IMR-90 (cell line): ENCODE measurements around the gene LAMC2.

Source experiments
- CTCF ChIP-seq: conservative IDR thresholded peaks from 2 replicates; pipeline ENCODE4 v1.5.1; 2012; ENCODE audit warnings: mild to moderate bottlenecking, low read depth, low read length, improper control_type of control experiment
- FOS ChIP-seq: fragments of 150-350 bp; IDR thresholded peaks from 2 replicates; pipeline ENCODE4 v1.6.1; 2016; ENCODE audit warnings: low read depth, low read length
- MAZ ChIP-seq: IDR thresholded peaks from 2 replicates; pipeline ENCODE4 v1.6.1; 2012; ENCODE audit warnings: low read depth, mild to moderate bottlenecking, low read length, improper control_type of control experiment, moderate library complexity, borderline replicate concordance
- MXI1 ChIP-seq: IDR thresholded peaks from 2 replicates; pipeline ENCODE4 v1.6.1; 2012; ENCODE audit warnings: low read depth, mild to moderate bottlenecking, low read length, moderate library complexity, borderline replicate concordance
- POLR2A ChIP-seq: IDR thresholded peaks from 2 replicates; pipeline ENCODE4 v1.6.1; 2012; ENCODE audit warnings: mild to moderate bottlenecking, low read depth, low read length
- RCOR1 ChIP-seq: IDR thresholded peaks from 2 replicates; pipeline ENCODE4 v1.6.1; 2012; ENCODE audit warnings: mild to moderate bottlenecking, low read length, improper control_type of control experiment; ENCODE audit not compliant: insufficient replicate concordance
- SMC3 ChIP-seq: fragments of 150-350 bp; IDR thresholded peaks from 2 replicates; pipeline ENCODE4 v1.6.1; 2016; ENCODE audit warnings: low read depth, mild to moderate bottlenecking, antibody characterized with exemption, low read length, moderate library complexity
- TF ChIP-seq, protein P1 (sequence below): fragments of 150-350 bp; IDR thresholded peaks from 2 replicates; pipeline ENCODE4 v1.6.1; 2016; ENCODE audit warnings: low read depth, mild to moderate bottlenecking, low read length, moderate library complexity, borderline replicate concordance

- TF ChIP-seq CTCF (no peak), FOS (no peak), RCOR1 (no peak), MAZ (no peak), POLR2A (no peak), MXI1 (no peak), SMC3 (no peak)
- TF ChIP-seq, protein P1, sequence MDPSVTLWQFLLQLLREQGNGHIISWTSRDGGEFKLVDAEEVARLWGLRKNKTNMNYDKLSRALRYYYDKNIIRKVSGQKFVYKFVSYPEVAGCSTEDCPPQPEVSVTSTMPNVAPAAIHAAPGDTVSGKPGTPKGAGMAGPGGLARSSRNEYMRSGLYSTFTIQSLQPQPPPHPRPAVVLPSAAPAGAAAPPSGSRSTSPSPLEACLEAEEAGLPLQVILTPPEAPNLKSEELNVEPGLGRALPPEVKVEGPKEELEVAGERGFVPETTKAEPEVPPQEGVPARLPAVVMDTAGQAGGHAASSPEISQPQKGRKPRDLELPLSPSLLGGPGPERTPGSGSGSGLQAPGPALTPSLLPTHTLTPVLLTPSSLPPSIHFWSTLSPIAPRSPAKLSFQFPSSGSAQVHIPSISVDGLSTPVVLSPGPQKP: no peak
Measured at GRCh38 chr1:183142171-183142570, 43.9 kb upstream of the LAMC2 start.
